Upper lobe of left lung (tissue), 6 donors: ENCODE data around the gene SLC22A17. TPM values are rescaled to one million over a fixed set of nuclear protein-coding genes. Genes with fewer than 3 reads are reported as not detected.
A peak's percentile ranks its signal among the peaks of the same experiment; 100 is the strongest.

ENCODE experiments used
- ATAC-seq, 2 donors: fragments of 200-7000 bp; cut with Tn5 transposase; one replicate each; pipeline ENCODE4 v1.9.1; 2022; ENCODE audit warnings: mild to moderate bottlenecking in 2 of 2, moderate library complexity in 2 of 2; ENCODE audit not compliant: low FRiP score in 2 of 2
- DNase-seq, 2 donors: peaks; one replicate each; pipeline ENCODE4 v3.0.0-alpha.2; 2019 to 2020
- H3K27ac ChIP-seq, 4 donors: fragments of 200-600 bp; sonication (generic); one replicate each; pipeline ENCODE4 v1.5.1; 2016 to 2019
- H3K27me3 ChIP-seq, 4 donors: fragments of 200-600 bp; sonication (generic); one replicate each; pipeline ENCODE4 v1.5.1; 2017 to 2019
- H3K36me3 ChIP-seq, 4 donors: fragments of 200-600 bp; sonication (generic); one replicate each; pipeline ENCODE4 v1.5.1; 2016 to 2019
- H3K4me1 ChIP-seq, 4 donors: fragments of 200-600 bp; sonication (generic); one replicate each; pipeline ENCODE4 v1.5.1; 2018 to 2019
- H3K4me3 ChIP-seq, 4 donors: fragments of 200-600 bp; sonication (generic); one replicate each; pipeline ENCODE4 v1.5.1; 2017 to 2019; ENCODE audit warnings: mild to moderate bottlenecking in 2 of 4, moderate library complexity in 1 of 4
- H3K9me3 ChIP-seq, 4 donors: fragments of 200-600 bp; sonication (generic); one replicate each; pipeline ENCODE4 v1.5.1; 2018 to 2019
- EP300 ChIP-seq, 4 donors: sonication (generic); formaldehyde crosslinking; IDR thresholded peaks; one replicate each; pipeline ENCODE4 v1.5.1; 2017; ENCODE audit warnings: antibody characterized with exemption in 4 of 4, control low read depth in 2 of 4
- POLR2A ChIP-seq, 4 donors: fragments of 450-650 bp; IDR thresholded peaks; one replicate each; pipeline ENCODE4 v1.5.1; 2016 to 2017; ENCODE audit warnings: antibody characterized with exemption in 4 of 4, mild to moderate bottlenecking in 2 of 4
- POLR2AphosphoS5 ChIP-seq, 2 donors: sonication (generic); formaldehyde crosslinking; IDR thresholded peaks; one replicate each; pipeline ENCODE4 v1.5.1; 2017; ENCODE audit warnings: antibody characterized with exemption in 2 of 2
- WGBS, 2 donors: methylation state at CpG; one replicate each; pipeline ENCODE4 v1.1.5; 2017 to 2018; 5-methylcytosine and 5-hydroxymethylcytosine counted together
- total RNA-seq, 6 donors: library from RNA; depleted of rRNA in 4 of 6; stranded (reverse); fragments of >200 nt in 4 of 6; gene quantifications; one replicate each; pipeline versions ENCODE4 v1.1.0 to v1.2.1, GENCODE V29; 2016 to 2021
- TF ChIP-seq, protein P1 (sequence below), 6 experiments: fragments of 450-650 bp in 4 of 6; fragments of 200-600 bp in 2 of 6; sonication (generic) in 2 of 6; IDR thresholded peaks; one replicate each; pipeline ENCODE4 v1.5.1; 2016 to 2019; ENCODE audit warnings: antibody characterized with exemption in 6 of 6
- donor health status: DM: no; HTN: no; CAD: no; lungs with moderate emphysema.
- donor health status: DM: no; HTN: yes; CAD: no; lungs with severe emphysema.

Gene SLC22A17
- total RNA-seq, 6 donors from 2014 or later = 5.8 to 16.8 (median 12.4) TPM

DNA sequence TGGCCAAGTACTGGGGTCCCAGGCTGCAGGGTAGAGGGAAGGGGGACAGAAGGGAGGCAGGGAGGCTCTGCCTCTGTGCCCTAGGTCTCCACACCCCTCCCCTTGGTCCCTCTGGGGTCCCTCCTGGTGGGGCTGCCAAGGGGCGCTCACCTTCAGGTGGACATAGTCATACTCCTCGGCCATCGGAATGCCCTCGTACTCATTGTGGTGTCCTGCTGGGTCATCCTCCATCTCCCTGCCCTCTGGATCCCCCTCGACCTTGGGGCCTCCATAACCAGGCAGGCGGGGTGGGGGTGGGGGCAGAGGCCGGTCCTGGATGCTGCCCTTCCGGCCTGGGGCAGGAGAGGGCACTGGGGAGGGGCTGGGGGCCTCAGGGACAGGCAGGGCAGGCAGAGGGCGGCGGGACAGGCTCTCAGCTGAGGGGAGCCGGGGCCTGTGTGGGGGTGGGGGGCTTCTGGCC is 6.5 kb upstream of the SLC22A17 start:
- H3K9me3 ChIP-seq = no peaks in the 10 kb centered on the region
- no peak overlapping the region for H3K4me3 ChIP-seq
- peaks cover 0 to 5% (median 0%) of the 10 kb centered on the region in 4 donors for H3K36me3 ChIP-seq
- TF ChIP-seq, protein P1, sequence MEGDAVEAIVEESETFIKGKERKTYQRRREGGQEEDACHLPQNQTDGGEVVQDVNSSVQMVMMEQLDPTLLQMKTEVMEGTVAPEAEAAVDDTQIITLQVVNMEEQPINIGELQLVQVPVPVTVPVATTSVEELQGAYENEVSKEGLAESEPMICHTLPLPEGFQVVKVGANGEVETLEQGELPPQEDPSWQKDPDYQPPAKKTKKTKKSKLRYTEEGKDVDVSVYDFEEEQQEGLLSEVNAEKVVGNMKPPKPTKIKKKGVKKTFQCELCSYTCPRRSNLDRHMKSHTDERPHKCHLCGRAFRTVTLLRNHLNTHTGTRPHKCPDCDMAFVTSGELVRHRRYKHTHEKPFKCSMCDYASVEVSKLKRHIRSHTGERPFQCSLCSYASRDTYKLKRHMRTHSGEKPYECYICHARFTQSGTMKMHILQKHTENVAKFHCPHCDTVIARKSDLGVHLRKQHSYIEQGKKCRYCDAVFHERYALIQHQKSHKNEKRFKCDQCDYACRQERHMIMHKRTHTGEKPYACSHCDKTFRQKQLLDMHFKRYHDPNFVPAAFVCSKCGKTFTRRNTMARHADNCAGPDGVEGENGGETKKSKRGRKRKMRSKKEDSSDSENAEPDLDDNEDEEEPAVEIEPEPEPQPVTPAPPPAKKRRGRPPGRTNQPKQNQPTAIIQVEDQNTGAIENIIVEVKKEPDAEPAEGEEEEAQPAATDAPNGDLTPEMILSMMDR (IDR thresholded peaks at IDR 0.05) = no peak
- TF ChIP-seq POLR2AphosphoS5 (IDR thresholded peaks at IDR 0.05) (no peak), POLR2A (IDR thresholded peaks at IDR 0.05) (no peak), EP300 (IDR thresholded peaks at IDR 0.05) (no peak)
- WGBS, 2 donors = 75 to 89% methylated on average over 4 to 11 of the region's 11 CpGs
- H3K4me1 ChIP-seq = peaks cover 2 to 6% (median 3%) of the 10 kb centered on the region in 4 donors
- no peaks in the 10 kb centered on the region for H3K27me3 ChIP-seq
- DNase-seq (no peak), ATAC-seq (peak in 1 of 2 donors; percentile 7)
- no peak overlapping the region for H3K27ac ChIP-seq

GRCh38 chr14:23358553-23359166 is 6.0 kb upstream of the SLC22A17 start:
- TF ChIP-seq POLR2AphosphoS5 (IDR thresholded peaks at IDR 0.05) = no peak
- TF ChIP-seq, protein P1 (IDR thresholded peaks at IDR 0.05) = no peak
- no peak for TF ChIP-seq POLR2A (IDR thresholded peaks at IDR 0.05)
- TF ChIP-seq EP300 (IDR thresholded peaks at IDR 0.05) = no peak
- Histone ChIP-seq H3K9me3 (no peaks in the 10 kb centered on the region), H3K36me3 (peaks cover 0 to 5% (median 0%) of the 10 kb centered on the region in 4 donors), H3K27me3 (no peaks in the 10 kb centered on the region), H3K4me3 (no peak overlapping the region), H3K27ac (no peak overlapping the region), H3K4me1 (peaks cover 0 to 3% (median 0%) of the 10 kb centered on the region in 4 donors)
- WGBS, 2 donors = 87 to 88% methylated on average over 9 to 12 of the region's 12 CpGs
- DNase-seq (peak in 1 of 2 donors; percentile 66), ATAC-seq (peak in 1 of 2 donors; percentile 3)

GRCh38 chr14:23358042-23358441 is 5.4 kb upstream of the SLC22A17 start:
- TF ChIP-seq POLR2AphosphoS5 (IDR thresholded peaks at IDR 0.05) = no peak
- no peak for TF ChIP-seq POLR2A (IDR thresholded peaks at IDR 0.05)
- TF ChIP-seq EP300 (IDR thresholded peaks at IDR 0.05) = no peak
- TF ChIP-seq, protein P1 (IDR thresholded peaks at IDR 0.05) = no peak
- no peak for DNase-seq
- H3K4me3 ChIP-seq = no peak overlapping the region
- ATAC-seq = no peak
- peaks cover 0 to 5% (median 1%) of the 10 kb centered on the region in 4 donors for H3K4me1 ChIP-seq
- 78 to 80% methylated on average over 3 of the region's 3 CpGs for WGBS, 2 donors
- peaks cover 0 to 5% (median 0%) of the 10 kb centered on the region in 4 donors for H3K36me3 ChIP-seq
- H3K27me3 ChIP-seq = no peaks in the 10 kb centered on the region
- no peak overlapping the region for H3K27ac ChIP-seq
- H3K9me3 ChIP-seq = no peaks in the 10 kb centered on the region

- Histone ChIP-seq H3K9me3 (no peaks in the 10 kb centered on the region), H3K27me3 (peaks cover 0 to 6% (median 0%) of the 10 kb centered on the region in 4 donors), H3K27ac (no peak overlapping the region), H3K4me3 (no peak overlapping the region), H3K4me1 (peaks cover 0 to 12% (median 8%) of the 10 kb centered on the region in 4 donors), H3K36me3 (peaks cover 0 to 5% (median 0%) of the 10 kb centered on the region in 4 donors)
- no peak for TF ChIP-seq POLR2AphosphoS5 (IDR thresholded peaks at IDR 0.05)
- ATAC-seq (no peak), DNase-seq (peak in 1 of 2 donors; percentile 62)
- WGBS, 2 donors = 83 to 84% methylated on average over 3 to 4 of the region's 8 CpGs
Observed at GRCh38 chr14:23357261-23357660, 4.6 kb upstream of the SLC22A17 start.

- no peak overlapping the region for H3K4me3 ChIP-seq
- H3K36me3 ChIP-seq = peaks cover 0 to 5% (median 0%) of the 10 kb centered on the region in 4 donors
- TF ChIP-seq POLR2AphosphoS5 (IDR thresholded peaks at IDR 0.05) (no peak), EP300 (IDR thresholded peaks at IDR 0.05) (no peak), POLR2A (IDR thresholded peaks at IDR 0.05) (no peak)
- TF ChIP-seq, protein P1 (IDR thresholded peaks at IDR 0.05) = no peak
- DNase-seq (no peak), ATAC-seq (no peak)
- H3K27me3 ChIP-seq = peaks cover 0 to 12% (median 1%) of the 10 kb centered on the region in 4 donors
- no peak overlapping the region for H3K27ac ChIP-seq
- WGBS, 2 donors = 92 to 96% methylated on average over 4 of the region's 4 CpGs
- H3K4me1 ChIP-seq = peaks cover 3 to 18% (median 14%) of the 10 kb centered on the region in 4 donors
- H3K9me3 ChIP-seq = no peaks in the 10 kb centered on the region
Observed at GRCh38 chr14:23356662-23357061, 4.0 kb upstream of the SLC22A17 start.
